Measurements from ENCODE around the gene KLHL15.
"Not testable (repeated sequence)": the region's sequence is repeated elsewhere in the genome, so short reads cannot be mapped to it uniquely, and the experiment has no call there.

Gene KLHL15

DNA sequence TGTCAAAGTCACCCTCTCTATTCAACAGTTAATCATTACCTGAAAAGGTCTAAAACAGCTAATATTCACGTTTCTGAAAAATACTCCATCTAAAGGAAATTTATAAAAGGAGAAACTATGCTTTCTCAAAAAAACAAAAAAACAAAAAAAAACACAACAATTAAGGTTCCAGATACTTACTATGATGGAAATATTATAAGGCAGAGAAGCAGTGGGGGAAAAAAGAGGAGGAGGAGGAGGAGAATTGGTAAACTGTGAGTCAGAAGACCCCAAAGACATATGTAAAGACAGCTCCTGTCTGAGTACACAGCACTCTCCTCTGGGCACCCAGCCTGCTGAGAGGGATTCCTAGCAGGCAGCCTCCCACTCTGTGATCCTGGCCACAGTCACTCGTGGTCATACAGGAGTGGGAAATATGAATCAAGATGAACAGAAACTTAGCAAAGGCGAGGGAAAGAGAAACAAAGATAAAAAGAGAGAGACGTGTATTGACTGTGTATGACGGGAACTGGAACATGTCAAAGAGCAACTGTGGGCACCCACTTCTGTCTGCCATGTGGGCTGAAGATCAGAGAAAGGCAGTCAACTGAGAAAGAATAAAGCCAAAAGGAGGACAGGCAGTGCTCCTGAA, 12.5 kb downstream of the KLHL15 start:
- DNase-seq = peak; percentile 29

GRCh38 chrX:24012266-24012665, 14.7 kb downstream of the KLHL15 start:
- DNase-seq = no peak

- no peak for DNase-seq
Measured at GRCh38 chrX:24005867-24006266, 21.1 kb downstream of the KLHL15 start.

DNA sequence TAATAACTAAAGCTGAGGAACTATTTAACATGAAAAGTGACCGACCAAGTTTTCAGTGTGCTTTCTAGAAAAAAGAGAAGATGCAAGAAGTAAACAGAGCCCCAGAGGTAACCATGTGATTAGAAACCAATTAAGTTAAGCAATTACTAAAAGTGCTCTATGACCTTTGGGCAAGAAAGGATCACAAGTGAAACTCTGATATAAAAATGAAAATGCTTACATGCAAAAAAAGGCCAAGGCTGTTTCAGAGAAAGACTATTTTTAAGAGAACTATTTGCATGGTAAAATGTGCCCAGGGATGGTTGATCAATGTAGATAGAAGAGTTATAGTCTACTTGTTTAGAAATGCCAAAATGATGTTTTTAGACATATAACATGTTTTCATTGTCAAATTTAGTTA, 22.0 kb downstream of the KLHL15 start:
- DNase-seq = no peak

DNA sequence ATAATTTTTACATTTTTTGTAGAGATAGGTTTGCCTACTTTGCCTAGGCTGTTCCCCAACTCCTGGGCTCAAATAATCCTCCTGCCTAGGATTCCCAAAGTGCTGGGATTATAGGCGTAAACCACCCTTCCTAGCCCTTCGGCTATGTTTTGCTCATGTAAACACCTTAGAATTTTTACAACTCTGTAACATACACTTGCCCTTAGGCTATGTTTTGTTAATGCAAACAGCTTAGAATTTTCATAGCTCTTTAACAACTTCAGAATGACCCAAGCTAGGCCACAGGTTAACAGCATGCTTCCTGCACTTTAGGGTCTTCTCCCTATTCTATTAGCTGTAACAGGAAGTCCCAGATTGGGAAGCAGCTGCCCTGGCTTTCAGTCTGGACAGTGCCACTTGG, 24.2 kb downstream of the KLHL15 start:
- no peak for DNase-seq

- DNase-seq = no peak
Measured at GRCh38 chrX:24002167-24002566, 24.8 kb downstream of the KLHL15 start.

DNA sequence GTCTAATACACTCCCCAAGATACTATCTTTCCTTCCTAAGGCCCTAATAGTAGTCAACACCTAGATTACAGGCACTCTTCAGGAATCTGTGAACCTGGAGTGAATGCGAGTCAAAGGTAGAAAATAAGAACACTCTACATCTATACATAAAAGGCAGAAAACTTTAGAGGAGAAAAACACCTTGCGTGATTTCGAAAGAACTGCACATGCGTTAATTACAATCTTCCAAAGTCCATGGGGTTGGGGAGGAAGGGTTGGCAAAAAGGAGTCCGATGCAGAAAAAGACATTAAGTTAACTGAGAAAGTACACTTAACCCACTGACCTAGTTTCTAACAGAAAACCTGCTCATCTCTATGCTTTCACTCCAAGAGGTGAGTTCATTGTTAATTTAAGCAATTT, 27.3 kb downstream of the KLHL15 start:
- no peak for DNase-seq

- DNase-seq = no peak
Measured at GRCh38 chrX:23993012-23993633, 33.9 kb downstream of the KLHL15 start.

DNA sequence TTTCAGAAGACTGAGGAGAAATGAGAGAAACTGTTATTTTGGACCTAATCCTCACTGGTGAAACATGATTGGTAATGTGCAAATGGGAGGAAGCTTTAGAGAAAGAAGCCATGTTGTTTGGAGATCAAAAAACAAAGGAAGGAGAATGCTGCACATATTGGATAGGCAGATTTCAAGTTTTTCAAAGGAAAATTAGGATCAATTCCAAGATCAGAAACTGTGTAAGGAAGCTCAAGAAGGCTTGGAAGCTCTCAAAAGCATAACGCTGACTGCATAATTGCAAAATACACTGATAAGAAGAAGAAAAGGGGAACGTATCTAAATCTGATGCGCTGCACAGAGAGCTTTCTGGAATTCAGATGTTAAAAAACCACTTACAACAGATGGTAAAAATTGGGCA, 34.6 kb downstream of the KLHL15 start:
- DNase-seq = no peak

- DNase-seq = no peak
Measured at GRCh38 chrX:23990455-23990854, 36.5 kb downstream of the KLHL15 start.

DNA sequence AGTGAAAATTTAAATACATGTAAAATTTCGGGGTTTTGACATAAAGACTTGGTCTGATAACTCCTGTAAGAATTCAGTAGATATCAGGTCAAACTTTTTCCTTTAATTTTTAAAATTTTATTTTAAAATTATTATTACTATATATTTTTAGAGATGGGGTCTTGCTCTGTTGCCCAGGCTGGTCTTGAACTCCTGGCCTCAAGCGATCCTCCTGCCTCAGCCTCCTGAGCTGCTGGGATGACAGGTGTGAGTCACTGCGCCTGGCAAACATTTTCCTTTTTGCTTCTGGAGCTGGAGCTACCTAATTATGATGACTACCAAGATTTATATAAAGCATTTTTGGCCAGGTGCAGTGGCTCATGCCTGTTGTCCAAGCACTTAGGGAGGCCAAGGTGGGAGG, 37.3 kb downstream of the KLHL15 start:
- no peak for DNase-seq

DNA sequence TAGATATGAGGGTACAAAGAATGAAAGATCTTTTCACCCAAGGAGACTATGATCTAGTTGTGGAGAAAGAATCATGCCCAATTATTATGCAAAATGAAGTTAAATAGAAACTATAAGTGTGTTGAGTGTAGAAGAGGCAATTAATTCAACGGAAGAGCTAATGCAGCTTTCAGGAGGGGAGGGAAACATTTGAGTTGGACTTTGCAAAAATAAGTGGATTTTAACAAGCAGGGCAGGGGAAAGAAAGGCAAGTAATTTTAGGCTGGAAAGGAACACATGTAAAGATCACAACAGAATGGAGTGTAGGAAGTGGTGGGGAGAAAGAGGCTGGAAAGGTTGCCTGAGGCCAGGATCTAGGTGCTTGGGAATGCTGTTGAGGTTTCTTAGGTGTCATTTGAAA, 44.1 kb downstream of the KLHL15 start:
- no peak for DNase-seq

DNA sequence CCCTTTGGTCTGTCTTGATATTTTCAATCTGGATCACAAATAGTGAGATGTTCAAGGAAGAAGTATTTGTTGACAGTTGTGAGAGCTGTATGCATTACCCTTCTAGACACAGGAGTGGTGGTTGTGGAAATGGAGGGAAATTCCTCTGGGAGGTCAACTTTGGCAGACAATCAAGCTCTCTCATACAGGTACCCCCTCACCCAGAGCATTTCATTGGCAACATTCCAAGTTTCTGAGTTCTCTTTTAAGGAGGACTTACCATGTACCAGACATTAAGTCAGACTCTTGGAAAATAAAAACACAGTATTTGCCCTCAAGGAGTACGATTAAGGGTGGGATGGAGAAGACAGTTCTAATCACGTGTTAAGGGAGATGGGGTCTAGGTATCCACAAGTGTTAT, 45.3 kb downstream of the KLHL15 start:
- no peak for DNase-seq

GRCh38 chrX:23981222-23981621, 45.8 kb downstream of the KLHL15 start:
- no peak for DNase-seq

GRCh38 chrX:23980011-23980441, 47.0 kb downstream of the KLHL15 start:
- no peak for DNase-seq

- no peak for DNase-seq
Measured at GRCh38 chrX:23978491-23978890, 48.5 kb downstream of the KLHL15 start.

DNA sequence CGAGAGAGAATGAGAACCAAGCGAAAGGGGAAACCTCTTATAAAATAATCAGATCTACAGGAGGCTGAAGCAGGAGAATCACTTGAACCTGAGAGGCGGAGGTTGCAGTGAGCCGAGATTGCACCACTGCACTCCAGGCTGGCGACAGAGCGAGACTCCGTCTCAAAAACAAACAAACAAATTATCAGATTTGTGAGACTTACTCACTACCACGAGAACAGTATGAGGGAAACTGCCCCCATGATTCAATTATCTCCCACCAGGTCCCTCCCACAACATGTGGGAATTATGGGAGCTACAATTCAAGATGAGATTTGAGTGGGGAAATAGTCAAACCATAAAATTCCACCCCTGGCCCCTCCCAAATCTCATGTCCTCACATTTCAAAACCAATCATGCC, 61.4 kb downstream of the KLHL15 start:
- DNase-seq = not testable (repeated sequence)

DNA sequence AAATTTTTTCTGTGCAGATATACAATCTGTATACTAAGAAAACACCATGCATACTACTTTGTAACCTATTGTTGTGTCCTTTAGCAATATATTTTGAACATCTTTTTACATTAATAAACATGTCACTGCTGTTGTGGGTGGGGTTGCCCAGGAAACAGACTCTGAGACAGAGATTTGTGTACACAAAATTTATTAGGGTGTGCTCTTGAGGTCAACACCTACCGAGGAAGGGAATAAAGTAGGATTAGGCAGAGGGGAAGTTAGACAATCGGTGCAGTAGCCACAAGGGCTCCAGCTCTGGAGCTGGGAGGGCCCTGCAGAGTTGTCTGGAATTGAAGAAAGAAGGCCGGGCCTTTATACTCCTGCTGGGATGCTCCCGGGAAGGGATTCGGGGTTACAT, 62.8 kb downstream of the KLHL15 start:
- DNase-seq = no peak

- DNase-seq = no peak
Measured at GRCh38 chrX:23959781-23960180, 67.2 kb downstream of the KLHL15 start.

DNA sequence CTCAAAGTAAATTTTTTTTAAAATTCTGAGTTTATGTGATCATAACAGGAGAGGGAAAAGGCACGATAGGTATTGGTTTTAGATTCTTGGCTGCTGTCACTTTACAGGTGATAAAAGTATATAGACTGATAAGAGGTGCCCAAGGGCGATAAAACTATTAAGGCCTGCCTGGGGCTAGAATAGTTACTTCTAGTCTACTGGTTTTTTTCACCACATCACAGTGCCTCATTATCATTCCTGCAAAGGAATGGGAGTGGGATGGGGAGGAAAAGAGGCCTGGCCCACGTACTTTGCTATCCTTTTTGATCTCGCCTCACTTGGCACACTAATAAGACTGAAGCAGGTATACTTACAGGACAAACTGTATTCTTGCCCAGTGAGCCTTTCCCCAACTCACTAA, 72.6 kb downstream of the KLHL15 start:
- no peak for DNase-seq

DNA sequence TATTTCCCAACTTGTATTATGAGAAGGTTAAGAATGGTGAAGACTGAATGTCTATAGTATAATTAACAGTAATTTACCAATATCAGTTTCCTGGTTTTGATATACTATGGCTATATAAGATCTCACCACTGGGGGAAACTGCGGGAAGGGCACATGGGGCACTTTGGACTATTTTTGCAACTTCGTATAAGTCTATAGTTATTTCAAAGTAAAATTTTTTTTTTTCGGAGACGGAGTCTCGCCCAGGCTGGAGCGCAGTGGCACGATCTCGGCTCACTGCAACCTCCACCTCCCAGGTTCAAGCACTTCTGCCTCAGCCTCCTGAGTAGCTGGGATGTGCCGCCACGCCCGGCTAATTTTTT, 73.1 kb downstream of the KLHL15 start:
- peak; percentile 21 for DNase-seq

DNA sequence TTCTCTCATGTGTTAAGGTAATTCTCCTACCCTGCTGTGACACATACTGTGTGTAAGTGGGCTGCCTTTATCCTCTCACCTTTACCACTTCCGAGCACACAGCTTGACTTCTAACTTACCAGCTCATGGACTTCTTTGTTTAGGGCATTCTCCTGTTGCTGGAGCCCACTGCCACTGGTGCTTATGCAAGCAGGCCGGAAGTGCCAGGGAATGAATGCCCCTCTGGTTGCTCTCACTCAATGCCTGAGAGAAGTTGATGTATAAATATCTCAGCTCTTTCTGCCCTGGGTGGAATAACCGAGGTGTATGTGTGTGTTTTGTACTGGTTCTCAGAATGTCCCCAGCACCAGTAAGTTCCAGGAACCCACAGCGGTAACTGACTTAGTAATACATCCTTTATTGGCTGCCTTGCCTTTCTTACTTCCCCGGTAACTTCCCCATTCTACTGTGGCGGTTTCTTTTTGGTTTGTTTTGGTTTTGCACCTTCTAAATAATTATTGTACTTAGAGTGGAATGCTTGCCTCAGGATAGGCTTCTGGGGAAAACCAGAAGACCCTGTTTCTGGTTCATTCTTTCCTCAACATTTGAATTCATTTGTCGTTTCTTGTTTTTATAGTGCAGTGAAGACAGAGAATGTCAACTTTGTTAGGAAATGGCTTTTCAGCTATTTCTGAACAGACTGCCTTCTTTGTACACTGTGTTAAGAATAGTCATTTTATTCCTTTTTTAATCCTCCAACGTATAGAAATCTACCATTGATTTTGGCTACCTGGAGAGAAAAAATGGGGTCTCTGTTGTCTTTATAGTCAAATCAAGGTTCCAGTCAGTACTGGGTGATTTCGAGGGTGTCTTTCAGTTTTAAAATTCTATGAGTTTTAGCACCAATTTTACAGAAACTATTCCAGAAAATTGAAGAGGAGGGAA, 73.7 kb downstream of the KLHL15 start:
- DNase-seq = peak; percentile 52

DNA sequence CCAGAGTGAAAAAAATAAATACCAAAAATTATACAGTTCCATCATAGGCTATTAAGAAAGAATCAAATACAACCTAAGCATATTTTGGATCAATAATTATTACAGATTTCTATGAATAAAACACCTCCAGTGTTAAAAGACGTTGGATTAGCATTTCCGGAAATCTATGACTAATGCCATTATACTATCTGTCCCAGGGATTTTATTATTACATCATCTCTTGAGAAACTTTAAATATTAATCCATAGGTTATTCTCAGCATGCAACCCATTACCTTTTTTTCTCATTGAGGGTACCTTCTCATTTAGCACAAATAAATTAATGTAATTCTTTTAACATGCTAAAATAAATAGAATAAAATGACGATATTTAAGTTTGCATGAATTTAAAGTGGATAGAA, 74.6 kb downstream of the KLHL15 start:
- no peak for DNase-seq

- DNase-seq = no peak
Measured at GRCh38 chrX:23945206-23945605, 81.8 kb downstream of the KLHL15 start.
